Endothelial cell (in vitro differentiated cells): Measurements from ENCODE around the gene DSC1. TPM values are rescaled to one million over a fixed set of nuclear protein-coding genes. Genes with fewer than 3 reads are reported as not detected.

Experiments
- DNase-seq: peaks from one replicate; pipeline ENCODE4 v3.0.0; 2021; ENCODE audit warnings: low spot score
- H3K27ac Mint-ChIP-seq: one replicate; pipeline ENCODE4 v1.8.0; 2021; ENCODE audit warnings: mixed read lengths, inconsistent platforms; ENCODE audit not compliant: unreplicated experiment
- H3K27me3 Mint-ChIP-seq: one replicate; pipeline ENCODE4 v1.8.0; 2021; ENCODE audit warnings: mild to moderate bottlenecking, moderate library complexity, mixed read lengths, inconsistent platforms; ENCODE audit not compliant: unreplicated experiment
- H3K36me3 Mint-ChIP-seq: one replicate; pipeline ENCODE4 v1.8.0; 2021; ENCODE audit warnings: mild to moderate bottlenecking, low read depth, mixed read lengths, inconsistent platforms; ENCODE audit not compliant: unreplicated experiment
- H3K4me1 Mint-ChIP-seq: one replicate; pipeline ENCODE4 v1.8.0; 2021; ENCODE audit warnings: mild to moderate bottlenecking, mixed read lengths, inconsistent platforms; ENCODE audit not compliant: unreplicated experiment
- H3K4me3 Mint-ChIP-seq: one replicate; pipeline ENCODE4 v1.8.0; 2021; ENCODE audit warnings: mild to moderate bottlenecking, mixed read lengths, inconsistent platforms; ENCODE audit not compliant: unreplicated experiment
- H3K9me3 Mint-ChIP-seq: one replicate; pipeline ENCODE4 v1.8.0; 2021; ENCODE audit warnings: mixed read lengths, inconsistent platforms; ENCODE audit not compliant: unreplicated experiment
- total RNA-seq: library from RNA; stranded (reverse); fragmentation: NEBNext Ultra II Directional; extraction: Animal tissue kit (Norgen Biotek cat#: 25700); gene quantifications from one replicate; pipeline ENCODE4 v1.2.1, GENCODE V29; 2021; ENCODE audit not compliant: unreplicated experiment
- TF ChIP-seq, protein P1 (sequence below): fragments of 200-600 bp; sonication (generic); IDR thresholded peaks from one replicate; pipeline ENCODE4 v1.5.0; 2021; ENCODE audit warnings: antibody characterized with exemption; ENCODE audit not compliant: unreplicated experiment

The DSC1 gene
- total RNA-seq, 1 donor from 2014 or later: not detected

DNA sequence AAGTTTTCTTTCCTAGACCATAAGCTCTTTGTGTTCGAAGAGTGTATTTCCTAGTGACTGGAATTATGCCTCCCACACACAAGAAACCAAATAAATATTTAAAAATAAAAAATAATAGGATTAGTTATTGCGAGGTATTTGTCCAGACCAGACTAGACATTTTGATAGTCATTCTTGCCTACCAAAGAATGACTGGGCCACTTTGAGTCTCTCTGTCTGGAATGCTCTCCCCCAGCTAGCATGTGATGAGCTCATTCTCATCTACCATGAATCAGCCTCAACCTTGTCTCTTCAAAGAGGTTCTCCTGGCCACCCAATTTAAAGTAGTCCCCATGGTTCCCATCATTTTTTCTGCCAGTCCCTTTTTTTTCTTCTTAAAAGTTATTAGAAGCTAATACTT is 13.9 kb upstream of the DSC1 start:
- no peak for DNase-seq
- TF ChIP-seq, protein P1, sequence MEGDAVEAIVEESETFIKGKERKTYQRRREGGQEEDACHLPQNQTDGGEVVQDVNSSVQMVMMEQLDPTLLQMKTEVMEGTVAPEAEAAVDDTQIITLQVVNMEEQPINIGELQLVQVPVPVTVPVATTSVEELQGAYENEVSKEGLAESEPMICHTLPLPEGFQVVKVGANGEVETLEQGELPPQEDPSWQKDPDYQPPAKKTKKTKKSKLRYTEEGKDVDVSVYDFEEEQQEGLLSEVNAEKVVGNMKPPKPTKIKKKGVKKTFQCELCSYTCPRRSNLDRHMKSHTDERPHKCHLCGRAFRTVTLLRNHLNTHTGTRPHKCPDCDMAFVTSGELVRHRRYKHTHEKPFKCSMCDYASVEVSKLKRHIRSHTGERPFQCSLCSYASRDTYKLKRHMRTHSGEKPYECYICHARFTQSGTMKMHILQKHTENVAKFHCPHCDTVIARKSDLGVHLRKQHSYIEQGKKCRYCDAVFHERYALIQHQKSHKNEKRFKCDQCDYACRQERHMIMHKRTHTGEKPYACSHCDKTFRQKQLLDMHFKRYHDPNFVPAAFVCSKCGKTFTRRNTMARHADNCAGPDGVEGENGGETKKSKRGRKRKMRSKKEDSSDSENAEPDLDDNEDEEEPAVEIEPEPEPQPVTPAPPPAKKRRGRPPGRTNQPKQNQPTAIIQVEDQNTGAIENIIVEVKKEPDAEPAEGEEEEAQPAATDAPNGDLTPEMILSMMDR: no peak
- no peak overlapping the region for H3K4me3 Mint-ChIP-seq

DNA sequence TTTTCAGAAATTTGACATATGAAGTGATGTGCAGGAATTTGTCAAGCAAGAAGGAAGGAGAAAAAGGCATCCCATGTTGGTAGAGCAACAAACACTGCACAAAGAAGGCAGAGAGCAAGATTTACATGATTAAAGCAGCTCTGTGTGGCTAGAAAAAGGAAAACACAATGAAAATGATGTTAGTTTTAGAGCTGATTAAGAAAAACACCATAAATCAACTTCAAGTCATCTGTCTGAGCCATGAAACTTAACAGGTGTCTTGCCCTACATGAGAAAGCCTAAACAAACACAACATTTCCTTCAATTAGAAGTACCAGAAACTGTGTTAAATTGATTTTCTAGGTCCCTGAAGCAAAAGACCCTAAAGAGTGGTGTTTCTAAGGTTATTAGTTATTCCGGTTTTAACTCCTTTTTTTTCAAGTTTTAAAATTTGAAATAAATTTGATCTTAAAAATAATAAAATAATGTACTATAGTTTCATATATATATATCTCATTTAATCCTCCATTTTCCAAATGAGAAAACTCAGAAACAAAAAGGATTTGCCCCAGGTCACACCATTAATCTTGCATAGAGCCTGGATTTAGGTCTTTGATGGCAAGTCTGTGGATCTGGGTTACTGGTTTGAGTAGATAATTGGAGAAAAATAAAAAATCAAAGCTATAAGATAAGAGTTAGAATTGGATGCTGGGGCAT is 8.6 kb upstream of the DSC1 start:
- TF ChIP-seq, protein P1: no peak
- no peak for DNase-seq
- no peaks in the 10 kb centered on the region for H3K9me3 Mint-ChIP-seq
- no peak overlapping the region for H3K27ac Mint-ChIP-seq
- H3K27me3 Mint-ChIP-seq: no peaks in the 10 kb centered on the region
- no peak overlapping the region for H3K4me3 Mint-ChIP-seq
- H3K36me3 Mint-ChIP-seq: no peaks in the 10 kb centered on the region
- no peaks in the 10 kb centered on the region for H3K4me1 Mint-ChIP-seq

More for the DNA sequence above, 13.9 kb upstream of the DSC1 start:
- H3K36me3 Mint-ChIP-seq: no peaks in the 10 kb centered on the region
- no peaks in the 10 kb centered on the region for H3K4me1 Mint-ChIP-seq
- no peak overlapping the region for H3K27ac Mint-ChIP-seq
- no peaks in the 10 kb centered on the region for H3K9me3 Mint-ChIP-seq
- H3K27me3 Mint-ChIP-seq: no peaks in the 10 kb centered on the region

DNA sequence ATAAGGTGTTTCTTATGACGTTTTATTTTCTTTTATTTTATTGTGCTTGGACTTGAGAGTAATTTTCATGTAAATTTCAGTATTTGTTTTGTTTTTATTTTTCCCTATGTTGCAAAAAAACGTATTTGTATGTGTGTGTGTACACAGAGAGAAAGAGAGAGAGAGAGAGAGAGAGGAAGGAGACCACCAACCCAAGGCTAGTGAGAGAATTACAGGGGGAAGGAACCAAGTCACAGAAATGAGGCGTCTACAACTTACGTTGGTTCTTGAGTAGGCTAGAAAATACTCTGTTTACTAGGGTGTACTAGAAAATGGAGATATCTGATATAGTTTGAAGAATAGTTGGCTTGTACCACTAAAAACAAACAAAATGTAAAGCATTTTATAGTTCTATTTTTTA is 7.7 kb upstream of the DSC1 start:
- TF ChIP-seq, protein P1: no peak
- Mint-ChIP-seq H3K27ac (no peak overlapping the region), H3K36me3 (no peaks in the 10 kb centered on the region), H3K27me3 (no peaks in the 10 kb centered on the region), H3K4me3 (no peak overlapping the region), H3K9me3 (no peaks in the 10 kb centered on the region), H3K4me1 (no peaks in the 10 kb centered on the region)
- no peak for DNase-seq

DNA sequence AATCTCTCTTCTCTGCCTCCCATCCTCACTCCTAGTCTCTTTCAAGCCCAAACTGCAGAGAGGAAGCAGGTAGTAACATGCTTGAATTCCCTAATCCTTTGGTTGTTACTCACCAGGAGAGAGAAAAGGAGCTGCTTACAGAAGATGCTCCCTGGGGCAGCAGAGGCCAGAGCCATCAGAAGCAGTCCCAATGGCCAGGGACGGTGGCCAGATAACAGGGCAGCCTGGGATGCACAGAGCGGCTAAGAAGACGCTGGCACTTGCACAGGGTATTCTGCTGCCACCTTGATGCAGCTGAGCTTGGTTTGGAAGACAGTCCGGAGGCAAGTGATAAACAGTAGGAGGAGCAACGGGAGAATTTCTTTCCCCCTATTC is 250 bp downstream of the DSC1 start:
- Mint-ChIP-seq H3K27me3 (no peaks in the 10 kb centered on the region), H3K36me3 (no peaks in the 10 kb centered on the region), H3K4me1 (peaks cover 7% of the 10 kb centered on the region), H3K4me3 (no peak overlapping the region), H3K27ac (no peak overlapping the region), H3K9me3 (no peaks in the 10 kb centered on the region)
- TF ChIP-seq, protein P1: no peak
- DNase-seq: no peak

DNA sequence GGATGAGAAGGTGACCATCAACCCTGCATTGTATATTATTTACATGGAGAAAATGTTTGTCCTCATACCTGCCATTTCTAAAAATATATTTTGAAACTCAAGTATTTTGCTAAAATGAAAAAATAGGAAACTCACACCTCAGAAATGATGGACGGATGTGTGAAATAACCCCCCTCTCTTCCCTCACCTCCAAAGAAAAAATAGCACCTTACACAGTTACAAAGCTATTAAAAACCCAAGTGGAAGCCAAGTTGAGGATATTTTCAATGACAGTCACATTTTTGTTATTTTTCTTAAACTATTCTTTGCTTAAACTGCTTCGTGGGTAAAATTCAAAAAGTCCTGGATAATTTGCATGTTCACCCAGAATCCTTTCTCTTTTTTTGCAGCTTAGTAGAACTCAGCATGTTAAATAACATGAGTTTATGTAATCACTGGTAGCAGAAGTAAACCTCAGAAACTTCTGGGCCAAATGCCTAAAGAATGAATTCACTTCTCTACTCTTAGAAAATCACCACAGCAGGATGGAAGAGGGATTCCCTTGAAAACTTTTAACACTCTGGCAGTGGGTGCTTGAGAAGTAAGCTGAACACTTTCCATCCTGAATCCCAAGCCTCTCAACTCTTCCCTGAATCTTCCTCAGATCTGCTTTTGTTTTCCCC is 768 bp downstream of the DSC1 start:
- no peaks in the 10 kb centered on the region for H3K27me3 Mint-ChIP-seq
- no peaks in the 10 kb centered on the region for H3K9me3 Mint-ChIP-seq
- no peaks in the 10 kb centered on the region for H3K36me3 Mint-ChIP-seq
- TF ChIP-seq, protein P1: no peak
- H3K4me1 Mint-ChIP-seq: peaks cover 7% of the 10 kb centered on the region
- DNase-seq: no peak
- no peak overlapping the region for H3K27ac Mint-ChIP-seq
- H3K4me3 Mint-ChIP-seq: no peak overlapping the region
